ENCODE measurements around the gene UQCRQ. TPM values are rescaled to one million over a fixed set of nuclear protein-coding genes. Genes with fewer than 3 reads are reported as not detected.

Gene UQCRQ
- polyA plus RNA-seq, 1 donor from 2014 or later = 552 TPM

- Mint-ChIP-seq H3K27me3 (peaks cover 28% of the 10 kb centered on the region), H3K36me3 (no peaks in the 10 kb centered on the region), H3K4me1 (peaks cover 5 to 6% (median 5%) of the 10 kb centered on the region in 3 donors), H3K9me3 (no peaks in the 10 kb centered on the region), H3K27ac (peak overlapping the region in 2 of 3 donors; percentile 29 to 71), H3K4me3 (peak overlapping the region; percentile 66 to 88 (median 72))
Observed at GRCh38 chr5:132828846-132829494, 37.5 kb upstream of the UQCRQ start.

DNA sequence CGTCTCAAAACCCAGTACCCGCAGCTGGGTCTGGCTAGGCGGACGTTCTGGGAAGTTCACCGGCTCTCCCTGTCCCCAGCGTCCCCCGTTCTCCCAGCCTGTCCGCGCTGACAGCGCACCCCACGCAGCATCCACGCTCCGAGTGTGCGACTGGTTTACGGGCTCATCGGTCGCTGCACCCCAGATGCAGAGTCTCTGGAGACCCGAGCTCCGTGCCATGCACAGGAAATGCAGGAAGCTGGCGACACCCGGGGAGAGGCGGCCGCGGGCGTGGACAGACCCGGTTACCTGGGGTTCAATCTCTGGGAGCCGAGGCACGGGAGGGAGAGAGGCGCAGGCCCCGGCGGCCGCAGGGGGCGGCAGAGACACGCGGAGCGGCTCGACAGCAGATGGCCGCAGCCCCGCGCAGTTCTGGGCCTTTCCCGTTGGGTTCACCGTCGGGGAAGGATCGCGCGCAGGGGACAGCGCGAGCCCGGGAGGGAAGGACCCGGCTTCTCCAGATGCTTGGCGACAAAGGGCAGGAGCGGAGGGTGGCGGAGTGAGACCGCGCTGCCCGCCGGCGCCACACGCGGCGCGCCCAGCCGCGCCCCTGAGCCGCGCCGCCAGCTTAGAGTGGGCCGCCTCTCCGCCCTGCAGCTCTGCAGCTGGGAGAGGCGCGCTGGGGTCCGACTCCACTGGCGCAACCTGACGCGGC is 36.6 kb upstream of the UQCRQ start:
- Mint-ChIP-seq H3K36me3 (no peaks in the 10 kb centered on the region), H3K9me3 (no peaks in the 10 kb centered on the region), H3K27me3 (peaks cover 25% of the 10 kb centered on the region), H3K27ac (peak overlapping the region; percentile 62 to 93 (median 82)), H3K4me1 (peaks cover 5 to 6% (median 5%) of the 10 kb centered on the region in 3 donors), H3K4me3 (peak overlapping the region; percentile 88 to 95 (median 93))

GRCh38 chr5:132830436-132831094 is 35.9 kb upstream of the UQCRQ start, which contains the start of gene SHROOM1:
SHROOM1 (minus strand) TSS chr5:132830647; CDS start chr5:132826140, 4,507 bp downstream.
- H3K4me3 Mint-ChIP-seq = peak within 1 kb of the TSS; percentile 88 to 95 (median 93)
- H3K4me1 Mint-ChIP-seq = peaks cover 5 to 6% (median 5%) of the 10 kb centered on the region in 3 donors
- H3K9me3 Mint-ChIP-seq = no peaks in the 10 kb centered on the region
- H3K36me3 Mint-ChIP-seq = no peaks in the 10 kb centered on the region
- peaks cover 25% of the 10 kb centered on the region for H3K27me3 Mint-ChIP-seq
- peak within 1 kb of the TSS; percentile 69 to 93 (median 82) for H3K27ac Mint-ChIP-seq

- peaks cover 22% of the 10 kb centered on the region for H3K27me3 Mint-ChIP-seq
- H3K27ac Mint-ChIP-seq = peak overlapping the region in 2 of 3 donors; percentile 54 to 69
- peaks cover 5 to 6% (median 5%) of the 10 kb centered on the region in 3 donors for H3K4me1 Mint-ChIP-seq
- no peaks in the 10 kb centered on the region for H3K36me3 Mint-ChIP-seq
- no peaks in the 10 kb centered on the region for H3K9me3 Mint-ChIP-seq
- peak overlapping the region; percentile 76 to 93 (median 87) for H3K4me3 Mint-ChIP-seq
Observed at GRCh38 chr5:132831095-132831860, 35.2 kb upstream of the UQCRQ start.

DNA sequence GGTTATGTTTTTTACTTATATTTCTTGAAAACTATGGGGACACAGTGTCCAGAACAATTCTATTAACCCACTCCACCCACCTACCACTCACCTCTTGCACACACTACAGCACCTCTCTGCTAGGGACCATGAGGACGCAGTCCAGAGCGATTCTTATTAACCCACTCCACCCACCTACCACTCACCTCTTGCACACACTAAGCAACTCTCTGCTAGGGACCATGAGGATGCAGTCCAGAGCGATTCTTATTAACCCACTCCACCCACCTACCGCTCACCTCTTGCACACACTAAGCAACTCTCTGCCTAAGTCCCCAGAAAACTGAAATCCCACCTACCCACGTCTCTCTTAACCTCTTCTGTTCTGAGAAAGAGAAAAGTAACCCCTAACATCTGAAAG is 33.8 kb upstream of the UQCRQ start:
- Mint-ChIP-seq H3K27me3 (peaks cover 10% of the 10 kb centered on the region), H3K4me3 (peak overlapping the region; percentile 49 to 82 (median 55)), H3K36me3 (no peaks in the 10 kb centered on the region), H3K9me3 (no peaks in the 10 kb centered on the region), H3K4me1 (peaks cover 5 to 6% (median 5%) of the 10 kb centered on the region in 3 donors), H3K27ac (peak overlapping the region in 1 of 3 donors; percentile 60)

DNA sequence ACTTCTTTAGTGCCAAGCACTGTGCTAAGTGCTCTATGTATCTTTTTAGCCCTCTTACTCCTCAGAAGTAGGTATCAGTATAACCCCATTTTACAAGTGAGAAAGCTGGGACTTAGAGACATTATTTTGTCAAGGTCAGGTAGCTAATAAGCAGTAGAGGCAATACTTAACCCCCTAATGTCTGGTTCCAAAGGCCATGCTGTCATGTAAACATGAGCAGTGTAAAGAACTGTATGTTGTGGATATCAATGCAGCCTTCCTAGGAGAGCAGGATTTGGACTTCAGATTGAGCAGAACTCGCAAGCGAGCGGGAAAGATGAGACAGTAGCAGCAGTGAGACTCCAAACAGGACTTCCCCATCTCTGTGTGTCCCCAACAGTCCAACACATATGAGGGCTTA is 32.4 kb upstream of the UQCRQ start:
- Mint-ChIP-seq H3K9me3 (no peaks in the 10 kb centered on the region), H3K36me3 (no peaks in the 10 kb centered on the region), H3K4me3 (no peak overlapping the region), H3K4me1 (peaks cover 5 to 6% (median 5%) of the 10 kb centered on the region in 3 donors), H3K27ac (no peak overlapping the region), H3K27me3 (peaks cover 6% of the 10 kb centered on the region)

GRCh38 chr5:132836852-132837251 is 29.6 kb upstream of the UQCRQ start:
- Mint-ChIP-seq H3K9me3 (no peaks in the 10 kb centered on the region), H3K27ac (no peak overlapping the region), H3K4me1 (peaks cover 0 to 1% (median 0%) of the 10 kb centered on the region in 3 donors), H3K36me3 (no peaks in the 10 kb centered on the region), H3K27me3 (no peaks in the 10 kb centered on the region), H3K4me3 (peak overlapping the region in 1 of 4 donors; percentile 58)

DNA sequence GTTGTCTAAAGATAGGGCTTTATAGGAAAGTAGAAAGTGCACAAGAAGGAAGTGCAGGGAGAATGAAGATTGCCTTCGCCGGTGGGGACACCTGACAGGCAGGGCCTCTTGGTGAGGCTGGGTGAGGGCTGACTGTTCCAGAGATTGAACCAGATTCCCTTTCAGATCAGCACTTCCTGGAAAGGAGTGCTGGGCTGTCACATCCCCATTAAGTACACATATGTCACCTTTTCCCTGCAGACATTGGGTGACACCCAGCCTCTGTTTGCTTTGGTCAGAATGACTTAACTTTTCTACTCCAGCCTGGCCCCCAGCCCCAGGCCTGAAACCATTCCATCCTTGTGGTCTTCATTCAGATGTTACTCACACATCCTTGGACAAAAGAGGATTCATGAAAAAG is 28.6 kb upstream of the UQCRQ start:
- Mint-ChIP-seq H3K27ac (no peak overlapping the region), H3K4me1 (no peaks in the 10 kb centered on the region), H3K36me3 (no peaks in the 10 kb centered on the region), H3K9me3 (no peaks in the 10 kb centered on the region), H3K27me3 (no peaks in the 10 kb centered on the region), H3K4me3 (no peak overlapping the region)

GRCh38 chr5:132838516-132839282 is 27.7 kb upstream of the UQCRQ start:
- Mint-ChIP-seq H3K36me3 (no peaks in the 10 kb centered on the region), H3K27me3 (no peaks in the 10 kb centered on the region), H3K4me3 (no peak overlapping the region), H3K9me3 (no peaks in the 10 kb centered on the region), H3K27ac (no peak overlapping the region), H3K4me1 (no peaks in the 10 kb centered on the region)

GRCh38 chr5:132839426-132840301 is 26.8 kb upstream of the UQCRQ start:
- Mint-ChIP-seq H3K36me3 (no peaks in the 10 kb centered on the region), H3K4me1 (no peaks in the 10 kb centered on the region), H3K4me3 (no peak overlapping the region), H3K9me3 (no peaks in the 10 kb centered on the region), H3K27me3 (no peaks in the 10 kb centered on the region), H3K27ac (no peak overlapping the region)

- Mint-ChIP-seq H3K27ac (no peak overlapping the region), H3K4me3 (no peak overlapping the region), H3K9me3 (no peaks in the 10 kb centered on the region), H3K36me3 (no peaks in the 10 kb centered on the region), H3K4me1 (no peaks in the 10 kb centered on the region), H3K27me3 (no peaks in the 10 kb centered on the region)
Observed at GRCh38 chr5:132840313-132840712, 26.1 kb upstream of the UQCRQ start.

GRCh38 chr5:132840896-132841295 is 25.5 kb upstream of the UQCRQ start:
- no peaks in the 10 kb centered on the region for H3K9me3 Mint-ChIP-seq
- H3K4me1 Mint-ChIP-seq = no peaks in the 10 kb centered on the region
- H3K36me3 Mint-ChIP-seq = no peaks in the 10 kb centered on the region
- no peaks in the 10 kb centered on the region for H3K27me3 Mint-ChIP-seq
- H3K4me3 Mint-ChIP-seq = no peak overlapping the region
- no peak overlapping the region for H3K27ac Mint-ChIP-seq

DNA sequence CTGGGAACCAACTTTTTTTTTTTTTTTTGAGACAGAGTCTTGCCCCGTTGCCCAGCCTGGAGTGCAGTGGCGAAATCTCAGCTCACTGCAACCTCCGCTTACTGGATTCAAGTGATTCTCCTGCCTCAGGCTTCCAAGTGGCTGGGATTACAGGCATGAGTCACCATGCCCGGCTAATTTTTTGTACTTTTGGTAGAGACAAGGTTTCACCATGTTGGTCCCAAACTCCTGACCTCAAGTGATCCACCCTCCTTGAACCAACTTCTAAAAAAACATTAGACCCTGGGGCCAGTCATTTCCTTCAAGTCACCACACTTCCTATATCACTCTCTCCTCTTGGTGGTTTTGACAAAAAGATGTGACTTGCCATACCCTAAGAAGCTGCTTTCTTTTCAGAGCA is 25.1 kb upstream of the UQCRQ start:
- Mint-ChIP-seq H3K27ac (no peak overlapping the region), H3K4me1 (no peaks in the 10 kb centered on the region), H3K27me3 (no peaks in the 10 kb centered on the region), H3K9me3 (no peaks in the 10 kb centered on the region), H3K36me3 (no peaks in the 10 kb centered on the region), H3K4me3 (no peak overlapping the region)

Data from IgD-negative memory B cell (primary cell).